Activated CD4-positive, alpha-beta T cell treated with anti-CD3 and anti-CD28 coated beads, Interleukin-2, amount 50 U/mL, for 24 hours (primary cell): ENCODE data around the gene PDE12.

Experiments used
- DNase-seq, 2 donors: peaks; one replicate each; pipeline ENCODE4 v3.0.0-alpha.2; 2020; ENCODE audit warnings: low read depth in 1 of 2, low spot score in 1 of 2

PDE12 gene, protein sequence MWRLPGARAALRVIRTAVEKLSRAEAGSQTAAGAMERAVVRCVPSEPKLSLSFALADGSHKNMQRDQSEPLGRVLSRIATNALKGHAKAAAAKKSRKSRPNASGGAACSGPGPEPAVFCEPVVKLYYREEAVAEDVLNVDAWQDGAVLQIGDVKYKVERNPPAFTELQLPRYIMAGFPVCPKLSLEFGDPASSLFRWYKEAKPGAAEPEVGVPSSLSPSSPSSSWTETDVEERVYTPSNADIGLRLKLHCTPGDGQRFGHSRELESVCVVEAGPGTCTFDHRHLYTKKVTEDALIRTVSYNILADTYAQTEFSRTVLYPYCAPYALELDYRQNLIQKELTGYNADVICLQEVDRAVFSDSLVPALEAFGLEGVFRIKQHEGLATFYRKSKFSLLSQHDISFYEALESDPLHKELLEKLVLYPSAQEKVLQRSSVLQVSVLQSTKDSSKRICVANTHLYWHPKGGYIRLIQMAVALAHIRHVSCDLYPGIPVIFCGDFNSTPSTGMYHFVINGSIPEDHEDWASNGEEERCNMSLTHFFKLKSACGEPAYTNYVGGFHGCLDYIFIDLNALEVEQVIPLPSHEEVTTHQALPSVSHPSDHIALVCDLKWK

DNA sequence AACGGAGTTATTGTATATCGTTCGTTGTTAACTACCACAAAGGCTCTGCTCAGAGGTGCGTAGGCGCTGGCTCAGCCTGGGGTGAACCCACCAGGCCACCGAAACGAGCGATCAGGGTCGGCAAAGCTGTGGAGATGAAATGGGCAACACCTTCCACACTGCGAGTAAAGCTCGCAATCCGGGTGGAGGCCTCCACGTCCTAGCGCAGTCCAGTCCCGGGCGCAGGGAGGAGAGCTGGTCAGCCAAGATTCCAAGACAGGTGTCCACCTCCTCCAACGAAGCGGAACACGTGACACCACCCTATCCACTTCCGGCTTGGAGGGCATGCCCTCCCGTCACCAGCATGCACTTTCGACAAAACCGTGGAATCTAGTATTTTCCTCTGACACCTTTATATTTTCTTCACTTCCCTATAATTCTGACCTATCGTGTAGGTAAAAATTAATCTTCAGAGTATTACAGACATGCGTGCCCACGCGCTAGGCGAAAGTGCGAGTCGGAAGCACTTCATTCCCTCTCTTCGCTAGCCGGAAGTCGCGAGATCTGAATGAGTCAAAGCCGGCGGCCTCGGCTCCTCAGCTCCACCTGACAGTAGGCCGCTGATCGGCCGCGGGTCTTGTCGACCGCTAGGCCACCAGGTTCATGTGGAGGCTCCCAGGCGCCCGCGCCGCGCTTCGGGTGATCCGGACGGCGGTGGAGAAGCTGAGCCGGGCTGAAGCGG lies at the start of gene PDE12:
PDE12 (plus strand) TSS at position 537 of the 721 bp plus-strand sequence; CDS start at position 643, 106 bp downstream.
- peak; percentile 72 to 83 for DNase-seq

GRCh38 chr3:57512166-57512565 lies 43.9 kb upstream of the PDE12 start:
- no peak for DNase-seq

- no peak for DNase-seq
Observed at GRCh38 chr3:57518276-57518915, 37.7 kb upstream of the PDE12 start.

DNA sequence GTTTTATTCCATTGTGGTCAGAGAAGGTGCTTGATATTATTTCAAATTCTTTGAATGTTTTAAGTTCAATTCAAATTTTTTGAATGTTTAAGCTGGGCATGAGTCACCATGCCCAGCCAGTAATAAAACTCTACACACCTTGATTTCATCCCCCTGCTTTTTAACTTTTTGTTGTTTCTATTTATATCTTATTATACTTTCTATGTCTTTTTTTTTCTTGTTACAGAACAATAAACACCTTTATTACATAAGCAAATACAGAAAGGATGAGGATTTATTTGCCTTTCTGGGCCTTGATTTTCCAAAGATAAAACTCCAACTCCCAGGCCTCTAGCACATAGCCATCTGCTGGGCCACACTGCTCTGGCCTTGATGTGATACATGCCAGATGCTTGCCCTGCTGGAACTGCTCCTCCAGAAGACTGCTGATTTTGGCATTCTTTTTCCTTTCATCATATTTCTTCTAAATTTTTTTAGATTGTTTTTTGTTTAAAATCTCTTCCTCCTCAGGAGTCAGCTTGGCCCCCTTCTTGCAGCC lies 25.9 kb upstream of the PDE12 start:
- DNase-seq = no peak

DNA sequence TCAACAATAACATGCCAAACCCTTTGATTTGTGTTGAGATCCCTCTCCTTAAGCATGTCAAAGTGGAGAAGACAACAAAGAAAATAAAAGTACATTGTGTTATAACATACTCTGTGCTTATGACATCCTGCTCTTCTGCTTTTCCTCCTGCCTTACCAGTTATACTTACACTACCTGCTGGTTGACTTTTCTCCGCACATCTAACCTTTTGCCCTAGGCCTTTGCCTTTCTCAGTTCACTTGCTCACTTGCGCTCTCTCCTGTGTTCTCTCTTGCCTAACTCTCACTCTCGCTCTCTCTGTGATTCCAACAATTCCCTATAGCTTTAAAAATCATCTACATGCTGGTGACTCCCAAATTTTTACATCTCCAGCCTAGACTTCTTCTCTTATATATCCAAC lies 17.6 kb upstream of the PDE12 start:
- no peak for DNase-seq

DNA sequence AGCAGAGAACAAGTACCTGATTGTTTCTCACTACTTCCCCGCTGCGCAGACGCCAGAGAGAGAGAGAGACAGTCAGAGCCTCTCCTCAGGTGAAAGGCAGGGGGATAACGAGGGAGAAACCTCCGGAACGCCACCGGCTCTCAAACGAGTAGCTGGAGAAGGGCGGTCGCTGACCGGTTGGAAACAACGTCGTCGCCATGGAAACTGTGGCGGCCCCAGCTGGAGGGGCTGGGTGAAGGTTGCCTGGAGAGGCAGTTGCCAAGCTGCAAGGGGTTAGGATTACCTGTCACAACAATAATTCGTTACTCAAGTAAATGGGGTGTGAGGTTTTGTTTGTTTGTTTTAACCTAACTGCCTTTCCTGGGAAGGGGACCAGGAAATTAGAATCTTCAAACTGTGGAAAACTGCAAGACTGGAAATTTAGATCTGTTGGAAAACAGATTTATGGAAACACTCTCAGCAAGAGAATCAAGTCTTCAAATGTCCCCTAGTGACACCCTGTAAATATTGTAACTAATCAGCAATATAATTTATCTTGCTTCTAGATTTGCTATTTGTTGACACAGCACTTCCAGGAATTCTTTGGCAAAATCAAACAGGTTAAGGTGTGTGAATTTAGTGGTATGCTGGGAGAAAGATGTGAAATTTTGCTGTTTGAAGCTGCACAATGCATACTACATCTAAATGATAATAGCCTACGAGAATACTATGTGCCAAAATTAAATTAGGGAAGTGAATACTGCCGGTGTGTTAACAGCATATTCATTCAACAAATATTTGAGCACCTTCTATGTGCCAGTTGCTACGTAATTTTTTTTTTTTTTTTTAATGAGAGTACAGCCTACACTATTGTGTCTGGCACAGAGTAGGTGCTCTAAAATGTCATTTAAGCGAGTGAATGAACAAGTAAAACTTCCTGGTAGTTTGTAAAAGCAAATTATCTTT lies 11.6 kb upstream of the PDE12 start, which contains the start of gene DNAH12:
DNAH12 (minus strand) TSS at position 164 of the 945 bp plus-strand sequence. CDS start 1,474 bp downstream, outside the sequence.
- DNase-seq = no peak

DNA sequence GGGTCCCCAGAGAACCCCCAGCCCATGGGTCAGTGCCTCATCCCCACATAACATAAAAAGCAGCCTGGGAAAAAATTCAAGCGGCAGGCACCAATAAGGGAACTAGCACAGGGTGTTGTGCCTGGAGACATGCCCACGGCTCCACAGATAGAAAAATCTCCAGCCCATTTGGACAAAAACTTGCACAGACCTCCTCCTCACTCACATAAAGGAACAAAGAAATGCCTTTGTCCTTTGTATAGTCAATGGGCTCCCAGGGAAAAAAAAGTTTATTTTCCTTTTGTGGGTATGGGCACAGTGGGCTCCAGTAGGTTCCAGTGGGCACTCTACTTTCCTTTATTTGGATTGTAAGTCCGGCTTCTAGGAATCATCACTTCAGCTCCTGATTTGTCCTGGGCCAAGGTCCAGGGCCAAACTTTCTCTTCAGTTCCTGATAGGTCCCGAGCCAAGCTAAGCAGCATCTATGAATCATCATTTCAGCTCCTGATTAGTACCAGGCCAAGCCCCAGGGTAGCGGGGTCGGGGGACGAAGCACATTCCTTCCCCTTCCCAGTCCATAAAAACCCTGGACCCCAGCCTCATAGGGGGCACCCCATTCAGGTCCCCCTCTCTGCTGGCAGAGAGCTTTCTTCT lies 10.3 kb upstream of the PDE12 start:
- no peak for DNase-seq

DNA sequence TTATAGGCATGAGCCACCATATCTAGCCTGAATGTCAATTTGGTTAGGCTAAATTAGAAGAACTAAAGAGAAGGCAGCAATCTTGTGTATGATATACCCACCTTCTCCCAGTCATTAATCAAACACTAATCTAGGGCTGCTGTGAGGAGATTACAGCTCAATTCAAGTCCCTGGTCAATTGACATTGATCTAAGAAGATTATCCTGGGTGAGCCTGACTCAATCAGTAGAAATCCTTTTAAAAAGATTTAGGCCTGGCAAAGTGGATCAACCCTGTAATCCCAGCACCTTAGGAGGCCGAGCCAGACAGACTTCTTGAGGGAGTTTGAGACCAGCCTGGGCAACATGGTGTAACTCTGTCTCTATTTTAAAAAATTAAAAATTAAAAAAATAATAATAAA lies 9.5 kb upstream of the PDE12 start:
- no peak for DNase-seq

- DNase-seq = no peak
Observed at GRCh38 chr3:57555306-57555705, 768 bp upstream of the PDE12 start.

DNA sequence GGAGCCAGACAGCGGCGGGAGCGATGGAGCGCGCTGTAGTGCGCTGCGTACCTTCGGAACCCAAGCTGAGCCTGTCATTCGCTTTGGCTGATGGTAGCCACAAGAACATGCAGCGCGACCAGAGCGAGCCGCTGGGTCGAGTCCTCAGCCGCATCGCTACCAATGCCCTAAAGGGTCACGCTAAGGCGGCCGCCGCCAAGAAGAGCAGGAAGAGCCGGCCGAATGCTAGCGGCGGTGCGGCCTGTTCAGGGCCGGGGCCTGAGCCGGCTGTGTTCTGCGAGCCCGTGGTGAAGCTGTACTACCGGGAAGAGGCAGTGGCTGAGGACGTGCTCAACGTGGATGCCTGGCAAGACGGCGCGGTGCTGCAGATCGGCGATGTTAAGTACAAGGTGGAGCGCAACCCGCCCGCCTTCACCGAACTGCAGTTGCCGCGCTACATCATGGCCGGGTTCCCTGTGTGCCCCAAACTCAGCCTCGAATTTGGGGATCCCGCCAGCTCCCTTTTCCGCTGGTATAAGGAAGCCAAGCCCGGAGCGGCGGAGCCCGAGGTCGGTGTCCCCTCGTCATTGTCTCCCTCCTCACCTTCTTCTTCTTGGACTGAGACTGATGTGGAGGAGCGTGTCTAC lies 498 bp downstream of the PDE12 start:
- no peak for DNase-seq

DNA sequence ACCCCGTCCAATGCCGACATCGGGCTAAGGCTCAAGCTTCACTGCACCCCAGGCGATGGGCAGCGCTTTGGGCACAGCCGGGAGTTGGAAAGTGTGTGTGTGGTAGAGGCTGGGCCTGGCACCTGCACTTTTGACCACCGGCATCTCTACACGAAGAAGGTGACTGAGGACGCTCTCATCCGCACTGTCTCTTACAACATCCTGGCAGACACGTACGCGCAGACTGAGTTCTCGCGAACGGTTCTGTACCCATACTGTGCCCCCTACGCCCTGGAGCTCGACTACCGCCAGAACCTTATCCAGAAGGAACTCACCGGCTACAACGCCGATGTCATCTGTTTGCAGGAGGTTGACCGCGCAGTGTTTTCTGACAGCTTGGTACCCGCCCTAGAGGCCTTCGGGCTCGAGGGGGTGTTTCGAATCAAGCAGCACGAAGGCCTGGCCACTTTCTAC lies 1.0 kb downstream of the PDE12 start:
- DNase-seq = peak in 1 of 2 donors; percentile 19

DNA sequence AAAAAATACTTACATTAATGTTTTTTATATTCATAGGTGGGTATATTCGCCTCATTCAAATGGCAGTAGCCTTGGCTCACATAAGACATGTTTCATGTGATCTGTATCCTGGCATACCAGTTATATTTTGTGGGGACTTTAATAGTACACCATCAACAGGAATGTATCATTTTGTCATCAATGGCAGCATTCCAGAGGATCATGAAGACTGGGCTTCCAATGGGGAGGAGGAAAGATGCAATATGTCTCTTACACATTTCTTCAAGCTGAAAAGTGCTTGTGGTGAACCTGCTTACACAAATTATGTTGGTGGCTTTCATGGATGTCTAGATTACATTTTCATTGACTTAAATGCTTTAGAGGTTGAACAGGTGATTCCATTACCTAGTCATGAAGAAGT lies 3.5 kb downstream of the PDE12 start:
- no peak for DNase-seq

DNA sequence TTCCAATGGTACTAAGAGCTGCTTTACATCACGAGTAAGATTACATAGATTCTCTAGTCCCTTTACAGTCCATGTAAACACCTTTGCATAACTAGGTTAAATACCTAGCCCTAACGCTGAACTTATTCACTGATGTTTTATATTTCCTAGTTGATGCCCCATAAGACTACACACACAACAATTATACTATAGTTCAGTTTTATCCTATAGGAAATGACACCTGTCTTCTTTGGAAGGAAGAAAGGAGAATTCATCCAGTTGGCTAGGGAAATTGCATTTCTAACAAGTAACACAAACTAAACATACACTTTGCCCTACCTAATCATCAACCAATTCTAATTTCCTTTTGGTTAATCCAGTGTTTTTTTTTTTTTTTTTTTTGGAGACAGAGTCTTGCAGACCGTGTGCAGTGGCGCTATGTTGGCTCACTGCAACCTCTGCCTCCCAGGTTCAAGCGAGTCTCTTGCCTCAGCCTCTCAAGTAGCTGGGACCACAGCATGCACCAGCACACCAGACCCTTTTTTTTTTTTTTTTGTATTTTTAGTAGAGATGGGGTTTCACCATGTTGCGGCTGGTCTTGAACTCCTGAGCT lies 13.9 kb downstream of the PDE12 start:
- no peak for DNase-seq

DNA sequence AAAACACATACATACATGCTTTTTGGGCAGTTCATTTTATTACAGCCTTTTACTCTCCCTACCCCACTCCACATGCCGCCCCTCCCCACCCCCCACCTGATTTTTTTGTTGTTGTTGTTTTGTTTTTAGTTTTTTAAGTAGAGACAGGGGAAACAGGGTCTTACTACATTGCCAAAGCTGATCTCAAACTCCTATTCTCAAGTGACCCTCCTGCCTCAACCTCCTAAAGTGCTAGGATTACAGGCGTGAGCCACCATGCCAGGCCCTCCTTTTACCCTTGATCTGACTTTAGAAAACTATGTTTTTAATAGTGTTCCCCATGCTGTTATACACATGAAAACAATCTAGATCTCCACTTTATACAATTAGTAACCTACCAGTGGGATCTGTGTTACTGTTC lies 14.8 kb downstream of the PDE12 start:
- no peak for DNase-seq

DNA sequence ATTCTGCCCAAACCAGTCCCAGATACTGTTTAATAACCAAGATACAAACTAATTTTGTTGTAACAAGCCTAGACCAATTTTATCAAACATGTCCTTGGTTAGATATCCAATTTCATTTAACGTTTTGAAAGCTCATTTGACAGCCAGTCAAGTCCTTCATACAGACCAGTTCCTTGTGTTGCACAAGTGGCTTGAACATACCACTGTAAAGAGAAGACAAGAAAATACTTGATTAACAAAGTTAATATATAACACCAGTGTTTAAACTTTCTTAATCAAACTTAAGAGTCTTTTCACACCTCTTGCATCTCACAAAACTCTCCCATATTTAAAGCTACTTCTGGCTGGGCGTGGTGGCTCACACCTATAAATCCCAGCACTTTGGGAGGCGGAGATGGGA lies 16.0 kb downstream of the PDE12 start:
- DNase-seq = no peak

- DNase-seq = no peak
Observed at GRCh38 chr3:57575966-57576626, 20.0 kb downstream of the PDE12 start.

DNA sequence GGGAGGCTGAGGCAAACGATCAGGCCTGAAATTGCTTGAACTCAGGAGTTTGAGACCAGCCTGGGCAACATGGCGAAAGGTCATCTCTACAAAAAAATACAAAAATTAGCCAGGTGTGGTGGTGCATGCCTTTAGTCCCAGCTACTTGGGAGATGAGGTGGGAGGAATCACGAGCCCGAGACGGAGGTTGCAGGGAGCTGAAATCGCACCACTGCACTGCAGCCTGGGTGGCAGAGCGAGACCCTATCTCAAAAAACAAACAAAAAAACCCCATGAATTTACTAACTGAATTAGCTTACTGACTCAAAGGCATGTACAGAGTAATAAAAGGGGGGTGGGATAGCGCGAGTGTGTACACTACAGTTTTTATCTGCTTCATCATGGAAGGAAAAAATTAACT lies 21.7 kb downstream of the PDE12 start:
- no peak for DNase-seq
